Brain microvascular endothelial cell (primary cell): ENCODE results near the gene ARMH4.

ENCODE experiments used
- DNase-seq: peaks from one replicate; pipeline ENCODE4 v3.0.0-alpha.2; 2020
- H3K27ac ChIP-seq: fragments of 250-450 bp; sonication (Bioruptor Pico); 2 replicates; pipeline ENCODE4 v1.5.1; 2020; ENCODE audit warnings: mild to moderate bottlenecking, moderate library complexity
- H3K27me3 ChIP-seq: fragments of 250-450 bp; sonication (Bioruptor Pico); replicated peaks from 2 replicates; pipeline ENCODE4 v1.5.1; 2020; ENCODE audit warnings: mild to moderate bottlenecking
- H3K36me3 ChIP-seq: fragments of 250-450 bp; sonication (Bioruptor Pico); replicated peaks from 2 replicates; pipeline ENCODE4 v1.5.1; 2020; ENCODE audit warnings: mild to moderate bottlenecking
- H3K4me3 ChIP-seq: 2 replicates; pipeline ENCODE4 v1.5.1; 2011; ENCODE audit warnings: low read depth, mild to moderate bottlenecking, control low read depth, low read length, moderate library complexity
- CTCF ChIP-seq: IDR thresholded peaks from 2 replicates; pipeline ENCODE4 v1.5.1; 2011; ENCODE audit warnings: low read depth, mild to moderate bottlenecking, moderate library complexity, low read length, control low read depth, inconsistent platforms; ENCODE audit errors: missing control alignments
- in situ Hi-C: cut with HindIII; loops from 2 replicates; pipeline ENCODE4 v1.10.0; 2017; ENCODE audit warnings: low sequenced_read_pairs, low pct_ligation_motif_present

Gene ARMH4

GRCh38 chr14:57961786-57962060 lies 190.3 kb downstream of the ARMH4 start:
- Histone ChIP-seq H3K27ac (no peak overlapping the region), H3K27me3 (no peaks in the 10 kb centered on the region), H3K36me3 (no peaks in the 10 kb centered on the region), H3K4me3 (no peak overlapping the region)
- DNase-seq, result no peak
- in situ Hi-C loops, result no loop called here
- TF ChIP-seq CTCF, result no peak

DNA sequence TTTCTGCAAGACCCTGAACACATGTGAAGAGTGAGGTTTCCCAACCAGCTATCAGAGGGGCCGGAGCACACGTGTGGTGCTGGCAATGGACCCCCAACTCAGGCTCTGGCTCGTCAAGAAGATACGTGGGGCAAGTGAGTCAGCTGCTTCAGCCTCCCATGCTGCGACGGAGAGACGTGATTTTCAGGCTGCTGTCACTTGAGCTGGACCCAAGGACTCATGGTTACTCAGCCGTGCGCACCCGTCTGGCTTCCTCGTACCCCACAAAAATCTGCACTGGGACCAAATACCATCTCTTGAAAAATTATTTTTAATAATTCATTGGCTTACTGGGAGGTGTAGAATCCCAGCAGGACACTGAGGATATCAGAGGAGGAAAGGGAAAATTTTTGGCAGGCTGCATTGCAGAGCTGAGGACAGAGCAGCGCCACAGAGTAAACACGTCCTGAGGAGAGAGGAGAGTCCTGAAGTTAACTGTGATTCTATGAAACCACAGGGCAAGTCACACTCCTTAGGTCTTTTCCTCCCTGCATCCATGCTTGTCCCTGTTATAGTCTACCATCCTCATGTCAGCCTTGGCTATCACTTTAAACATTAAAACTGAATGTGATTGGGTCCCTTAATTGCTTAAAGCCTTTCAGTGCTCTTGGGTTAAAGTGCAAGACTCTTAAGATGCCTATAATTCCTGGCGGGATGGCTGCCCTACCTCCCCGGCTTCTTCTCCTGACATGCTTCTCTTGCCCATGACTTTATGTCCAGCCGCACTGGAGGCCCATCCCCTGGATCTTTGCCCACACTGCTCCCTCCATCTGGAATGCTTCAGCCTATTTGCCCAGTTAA lies 190.8 kb downstream of the ARMH4 start:
- Histone ChIP-seq H3K27ac (no peak overlapping the region), H3K27me3 (no peaks in the 10 kb centered on the region), H3K36me3 (no peaks in the 10 kb centered on the region), H3K4me3 (no peak overlapping the region)
- no peak for DNase-seq
- in situ Hi-C loops, result no loop called here
- TF ChIP-seq CTCF, result no peak

DNA sequence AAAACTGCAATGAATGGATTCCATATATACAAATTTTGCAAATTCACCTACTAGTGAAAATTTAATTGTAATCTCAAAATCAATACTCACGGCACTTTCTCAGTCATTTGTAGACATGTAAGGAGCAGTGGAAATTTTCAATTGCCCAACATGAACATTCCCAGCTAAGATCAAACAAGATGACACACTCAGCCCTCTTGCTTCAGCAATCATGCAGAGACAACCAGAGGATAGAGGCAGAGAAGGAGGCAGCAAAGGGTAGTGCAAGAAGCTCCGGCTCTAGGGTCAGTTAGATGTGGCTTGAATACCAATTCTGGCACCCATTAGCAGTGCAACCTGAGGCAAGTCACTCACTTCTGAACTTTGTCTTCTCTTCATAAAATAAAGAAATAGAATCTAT lies 194.6 kb downstream of the ARMH4 start:
- no peak overlapping the region for H3K27ac ChIP-seq
- no peaks in the 10 kb centered on the region for H3K27me3 ChIP-seq
- in situ Hi-C loops, result no loop called here
- no peak for TF ChIP-seq CTCF
- no peak for DNase-seq
- no peak overlapping the region for H3K4me3 ChIP-seq
- H3K36me3 ChIP-seq, result no peaks in the 10 kb centered on the region
